Measurements from ENCODE around the gene FADS3.

Gene FADS3

DNA sequence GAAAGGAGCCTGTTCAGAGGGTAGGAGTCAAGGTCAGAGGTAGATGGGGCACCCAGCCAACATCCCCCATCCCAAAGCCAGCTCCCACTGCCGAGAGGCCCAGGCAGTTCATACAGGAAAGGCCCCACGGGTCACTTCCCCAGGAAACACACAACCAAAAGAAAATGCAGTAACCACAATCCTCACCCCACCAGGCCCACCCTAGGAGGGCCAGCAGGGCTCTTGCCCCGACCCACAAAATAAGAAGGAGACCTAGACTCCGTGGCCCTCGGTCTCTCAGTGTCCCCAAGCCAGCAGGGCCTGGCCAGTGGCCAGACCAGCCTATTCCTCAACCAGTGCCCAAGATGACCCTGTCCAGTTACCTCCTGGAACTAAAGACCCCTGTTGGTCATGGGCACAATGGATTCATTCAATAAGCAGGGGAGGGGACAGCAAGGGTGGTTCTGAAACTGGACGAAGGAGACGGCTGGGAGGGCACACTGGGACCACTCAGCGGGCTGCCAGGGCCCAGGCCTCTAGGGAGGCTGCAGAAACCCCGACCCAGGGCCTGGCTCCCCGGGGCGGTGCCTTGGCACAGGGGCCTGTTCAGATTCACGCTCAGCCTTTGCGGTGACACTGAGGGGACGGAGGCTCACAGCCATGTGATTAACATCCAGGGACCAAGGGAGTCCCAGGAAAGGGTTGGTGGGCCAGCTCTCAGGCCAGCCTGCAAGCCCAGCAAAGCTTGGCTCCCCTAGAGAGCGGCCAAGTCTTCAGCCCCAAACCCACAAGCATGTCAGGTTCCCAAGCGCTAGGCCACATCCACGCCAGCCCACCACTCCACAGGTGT is 20.6 kb upstream of the FADS3 start:
- Histone ChIP-seq H3K36me3 (ENCODE audit: control insufficient read depth, insufficient read depth, low read length) (no peaks in the 10 kb centered on the region), H3K4me1 (ENCODE audit: control insufficient read depth, insufficient read depth, low read length) (no peaks in the 10 kb centered on the region), H3K4me3 (ENCODE audit: low read length) (no peak overlapping the region), H3K27ac (ENCODE audit: low read depth, low read length) (no peak overlapping the region), H3K9ac (ENCODE audit: low read length) (no peak overlapping the region), H3K27me3 (ENCODE audit: control insufficient read depth, insufficient read depth, low read length) (no peaks in the 10 kb centered on the region)

DNA sequence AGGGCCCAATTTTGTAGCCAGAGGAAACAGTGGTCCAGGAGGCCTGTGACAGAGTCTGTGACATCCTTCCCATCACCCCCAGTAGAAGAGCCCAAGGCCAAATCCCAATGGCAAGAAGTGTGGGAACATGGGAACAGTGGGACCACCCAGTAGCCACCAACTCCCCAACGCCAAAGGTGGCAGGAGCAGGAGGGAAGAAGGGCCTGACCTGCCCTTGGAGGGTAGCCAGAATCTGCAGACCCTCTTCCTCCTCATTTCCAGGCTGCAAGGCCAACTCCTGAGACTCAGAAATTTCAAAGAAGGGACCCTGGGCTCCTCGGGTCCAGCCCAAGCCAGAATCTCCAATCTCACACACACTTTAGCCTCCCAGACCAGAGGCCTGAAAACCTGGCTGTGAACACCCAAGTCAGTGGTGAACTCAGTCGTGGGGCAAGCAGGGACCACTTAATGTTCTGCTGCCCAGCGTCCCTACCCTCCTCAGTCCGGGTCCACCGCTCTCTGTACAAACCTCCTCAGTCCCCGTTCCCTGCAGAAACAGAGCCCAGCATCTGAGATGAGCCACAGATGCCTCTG is 19.9 kb upstream of the FADS3 start:
- Histone ChIP-seq H3K4me3 (ENCODE audit: low read length) (no peak overlapping the region), H3K9ac (ENCODE audit: low read length) (no peak overlapping the region), H3K36me3 (ENCODE audit: control insufficient read depth, insufficient read depth, low read length) (no peaks in the 10 kb centered on the region), H3K4me1 (ENCODE audit: control insufficient read depth, insufficient read depth, low read length) (no peaks in the 10 kb centered on the region), H3K27ac (ENCODE audit: low read depth, low read length) (no peak overlapping the region), H3K27me3 (ENCODE audit: control insufficient read depth, insufficient read depth, low read length) (no peaks in the 10 kb centered on the region)

DNA sequence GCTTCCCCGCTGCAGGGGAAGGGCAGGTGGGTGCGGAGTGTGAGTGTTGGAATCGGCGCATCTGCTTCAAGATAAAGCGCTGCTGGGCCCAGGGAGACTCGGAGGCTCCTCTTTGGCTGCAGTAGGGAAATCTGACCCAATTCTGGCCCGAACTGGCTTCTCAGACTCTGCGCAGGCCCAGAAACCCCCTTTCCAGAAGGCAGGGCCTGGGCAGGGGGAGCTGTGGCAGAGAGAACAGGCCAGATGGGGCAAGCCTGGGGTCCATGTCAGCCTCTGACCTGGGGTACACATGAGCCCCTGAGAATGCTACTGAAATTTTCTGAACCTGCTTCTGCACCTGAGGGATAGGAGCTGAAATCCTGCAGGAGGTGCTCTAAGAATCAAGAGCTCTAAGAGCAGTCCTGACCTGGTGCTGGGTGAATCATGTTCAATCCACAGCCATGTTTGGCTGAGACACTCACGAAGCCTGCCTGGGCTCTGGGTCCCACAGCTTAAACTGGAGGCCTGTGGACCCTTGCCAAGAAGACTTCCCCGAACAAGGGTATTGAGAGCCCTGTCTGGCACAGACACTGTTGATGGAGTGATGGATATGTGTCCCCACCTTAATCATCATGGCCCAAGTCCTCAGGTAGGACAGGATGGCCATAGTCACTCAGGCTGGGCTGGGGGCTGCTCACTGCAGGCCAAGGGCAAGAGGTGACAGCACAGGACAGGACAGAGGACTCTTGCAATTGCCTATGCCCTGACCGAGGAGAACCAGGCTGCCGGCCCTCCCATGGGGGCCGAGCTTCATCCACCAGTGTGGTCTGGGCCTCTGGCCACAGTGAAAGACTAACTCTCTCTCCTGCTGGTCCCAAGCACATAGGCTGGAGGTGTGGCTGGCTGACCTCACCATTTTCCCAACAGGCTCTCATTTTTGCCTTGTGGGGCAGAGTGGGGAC is 19.1 kb upstream of the FADS3 start:
- Histone ChIP-seq H3K9ac (ENCODE audit: low read length) (no peak overlapping the region), H3K27ac (ENCODE audit: low read depth, low read length) (no peak overlapping the region), H3K27me3 (ENCODE audit: control insufficient read depth, insufficient read depth, low read length) (no peaks in the 10 kb centered on the region), H3K36me3 (ENCODE audit: control insufficient read depth, insufficient read depth, low read length) (peaks cover 3% of the 10 kb centered on the region), H3K4me3 (ENCODE audit: low read length) (no peak overlapping the region), H3K4me1 (ENCODE audit: control insufficient read depth, insufficient read depth, low read length) (no peaks in the 10 kb centered on the region)

DNA sequence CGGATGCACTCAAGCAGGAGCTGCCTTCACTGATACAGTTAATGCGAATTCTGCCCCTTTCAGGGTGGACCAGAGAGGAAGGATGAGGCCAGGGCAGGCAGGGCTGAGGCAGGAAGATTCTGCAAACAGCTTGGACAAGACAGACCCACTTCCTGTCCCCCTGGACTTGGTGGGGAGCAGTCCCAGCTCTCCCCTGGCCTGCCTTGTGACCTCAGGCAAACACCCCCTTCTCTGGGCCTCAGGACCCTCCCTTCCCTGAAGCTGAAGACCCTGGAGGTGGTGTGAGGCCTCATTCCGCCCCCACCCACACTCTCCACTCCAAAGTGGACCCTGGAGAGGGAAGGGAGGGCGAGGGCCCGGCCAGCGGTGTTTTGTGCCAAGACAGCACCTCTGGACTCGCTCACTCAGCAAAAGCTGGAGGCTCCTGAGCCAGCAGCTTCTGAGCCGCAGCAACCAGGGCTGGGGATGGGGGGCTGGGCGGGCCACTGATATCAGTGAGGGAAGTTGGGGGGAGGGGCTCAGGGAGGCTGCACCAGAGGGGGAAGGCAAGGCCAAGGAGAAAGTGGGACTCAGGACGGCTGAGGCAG is 17.5 kb upstream of the FADS3 start:
- H3K9ac ChIP-seq (ENCODE audit: low read length): no peak overlapping the region
- no peaks in the 10 kb centered on the region for H3K27me3 ChIP-seq (ENCODE audit: control insufficient read depth, insufficient read depth, low read length)
- peaks cover 3% of the 10 kb centered on the region for H3K36me3 ChIP-seq (ENCODE audit: control insufficient read depth, insufficient read depth, low read length)
- no peak overlapping the region for H3K4me3 ChIP-seq (ENCODE audit: low read length)
- no peaks in the 10 kb centered on the region for H3K4me1 ChIP-seq (ENCODE audit: control insufficient read depth, insufficient read depth, low read length)
- no peak overlapping the region for H3K27ac ChIP-seq (ENCODE audit: low read depth, low read length)

DNA sequence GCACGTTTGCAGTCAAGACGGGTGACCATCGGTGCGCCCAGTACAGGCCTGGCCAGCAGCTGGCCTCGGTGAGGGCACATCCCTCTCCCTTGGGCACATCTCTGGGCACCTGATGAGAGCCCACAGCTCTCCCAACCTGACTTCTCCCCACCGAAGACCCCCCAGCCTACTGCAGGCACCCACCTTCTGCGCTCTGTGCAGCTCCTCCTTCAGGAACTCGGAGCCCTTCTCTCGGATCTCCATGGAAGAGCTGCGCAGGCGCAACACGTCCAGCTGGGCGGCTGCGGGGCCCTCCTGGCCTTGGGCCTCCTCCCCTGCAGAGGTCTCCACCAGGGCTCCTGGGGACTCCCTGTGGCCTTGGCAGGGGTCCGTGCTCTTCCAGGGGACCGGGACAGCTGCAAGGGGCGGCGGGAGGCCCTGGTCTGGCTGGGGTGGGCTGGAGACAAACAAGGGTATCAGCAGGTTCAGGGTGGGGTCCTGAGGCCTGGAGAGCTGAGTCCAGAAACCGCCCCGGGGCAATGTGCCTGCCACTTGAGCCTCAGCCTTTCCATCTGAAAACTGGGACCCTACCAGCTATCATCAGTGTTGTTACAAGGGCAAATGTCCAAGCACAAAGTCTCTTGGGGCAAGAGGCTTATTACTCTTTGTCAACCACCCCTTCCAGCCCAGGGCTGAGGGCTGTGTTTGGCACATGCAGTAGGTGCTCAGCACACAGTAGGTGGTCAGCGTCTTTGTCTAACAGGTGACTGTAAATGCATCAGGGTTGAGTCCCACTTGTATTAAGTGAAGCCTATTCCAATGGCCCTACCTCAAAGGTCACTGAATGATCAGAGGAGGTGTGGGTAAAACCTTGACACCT is 16.8 kb upstream of the FADS3 start:
- Histone ChIP-seq H3K27ac (ENCODE audit: low read depth, low read length) (no peak overlapping the region), H3K36me3 (ENCODE audit: control insufficient read depth, insufficient read depth, low read length) (peaks cover 3% of the 10 kb centered on the region), H3K27me3 (ENCODE audit: control insufficient read depth, insufficient read depth, low read length) (no peaks in the 10 kb centered on the region), H3K9ac (ENCODE audit: low read length) (no peak overlapping the region), H3K4me3 (ENCODE audit: low read length) (no peak overlapping the region), H3K4me1 (ENCODE audit: control insufficient read depth, insufficient read depth, low read length) (no peaks in the 10 kb centered on the region)

DNA sequence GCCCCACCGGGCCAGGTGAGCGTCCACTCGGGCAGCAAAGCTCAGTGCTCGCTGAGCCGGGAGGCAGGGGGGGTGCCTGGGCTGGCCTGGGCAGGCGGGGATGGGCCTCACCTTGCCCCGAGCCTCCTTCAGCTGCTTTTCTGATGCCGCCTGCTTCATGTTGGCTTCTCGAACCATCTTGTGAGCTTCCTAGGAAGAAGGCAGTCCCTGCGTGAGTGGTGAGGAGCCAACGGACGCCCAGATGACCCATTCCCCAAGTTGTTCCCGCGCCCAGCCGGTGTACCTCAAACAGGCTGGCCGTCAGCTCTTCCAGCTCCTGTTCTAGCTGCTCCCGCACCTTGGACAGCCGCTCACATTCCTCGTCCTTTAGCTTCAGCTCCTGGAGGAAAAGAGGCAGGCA is 15.9 kb upstream of the FADS3 start:
- no peaks in the 10 kb centered on the region for H3K4me1 ChIP-seq (ENCODE audit: control insufficient read depth, insufficient read depth, low read length)
- H3K9ac ChIP-seq (ENCODE audit: low read length): no peak overlapping the region
- H3K27ac ChIP-seq (ENCODE audit: low read depth, low read length): no peak overlapping the region
- no peaks in the 10 kb centered on the region for H3K27me3 ChIP-seq (ENCODE audit: control insufficient read depth, insufficient read depth, low read length)
- H3K36me3 ChIP-seq (ENCODE audit: control insufficient read depth, insufficient read depth, low read length): peaks cover 3% of the 10 kb centered on the region
- H3K4me3 ChIP-seq (ENCODE audit: low read length): no peak overlapping the region

DNA sequence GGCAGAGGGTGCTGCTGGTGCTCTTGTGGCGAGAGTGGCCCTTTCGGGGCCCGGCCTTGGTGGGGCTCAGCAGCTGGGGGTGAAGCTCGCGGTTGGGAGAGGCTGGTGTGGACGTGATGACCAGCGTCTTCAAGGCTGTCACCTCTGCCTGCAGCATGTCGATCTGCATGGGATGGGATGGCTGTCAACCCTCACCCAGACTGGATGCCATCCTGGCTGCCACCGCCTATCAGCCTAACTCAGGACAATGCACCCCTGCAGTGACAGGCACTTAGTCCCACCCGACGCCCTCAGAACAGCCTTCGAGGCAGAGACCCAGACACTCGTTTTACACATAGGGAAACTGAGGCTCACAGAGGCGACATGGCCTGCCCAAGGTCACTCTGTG is 15.2 kb upstream of the FADS3 start:
- Histone ChIP-seq H3K4me3 (ENCODE audit: low read length) (no peak overlapping the region), H3K27ac (ENCODE audit: low read depth, low read length) (no peak overlapping the region), H3K9ac (ENCODE audit: low read length) (no peak overlapping the region), H3K27me3 (ENCODE audit: control insufficient read depth, insufficient read depth, low read length) (no peaks in the 10 kb centered on the region), H3K36me3 (ENCODE audit: control insufficient read depth, insufficient read depth, low read length) (peaks cover 3% of the 10 kb centered on the region), H3K4me1 (ENCODE audit: control insufficient read depth, insufficient read depth, low read length) (no peaks in the 10 kb centered on the region)

DNA sequence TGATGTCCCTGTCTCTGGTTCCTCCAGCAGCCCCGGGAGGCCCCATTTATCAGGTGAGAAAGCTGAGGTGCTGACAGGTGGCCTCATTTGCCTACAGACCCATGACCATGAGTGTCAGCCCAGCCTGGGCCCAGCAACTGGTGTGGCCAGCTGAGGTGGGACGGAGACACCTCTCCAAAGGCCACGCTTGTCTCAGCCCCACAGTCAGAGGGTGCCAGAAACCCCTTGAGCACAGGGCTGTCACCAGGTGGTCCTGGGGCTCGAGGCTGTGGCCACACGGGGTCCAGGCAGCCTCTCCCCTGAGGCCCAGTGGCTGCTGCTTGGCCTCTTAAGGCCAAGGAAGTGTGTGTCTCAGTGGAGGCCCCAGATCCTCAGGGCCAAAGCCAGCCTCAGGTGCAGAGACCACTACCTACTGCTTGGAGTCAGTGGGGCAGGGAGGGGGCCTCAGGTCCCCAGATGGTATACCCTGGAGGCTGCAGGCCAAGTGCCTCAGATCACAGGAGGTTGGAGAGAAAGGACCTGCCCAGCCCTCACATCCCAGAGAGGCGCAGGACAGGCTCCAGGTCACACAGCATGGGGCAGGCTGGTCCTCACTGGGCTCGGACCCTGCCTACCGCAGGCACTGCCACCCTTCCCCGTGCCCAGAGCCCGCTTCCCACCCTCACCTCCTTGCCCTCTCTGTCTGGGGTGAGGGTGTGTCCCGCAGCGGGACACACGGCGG is 14.6 kb upstream of the FADS3 start:
- Histone ChIP-seq H3K9ac (ENCODE audit: low read length) (no peak overlapping the region), H3K4me3 (ENCODE audit: low read length) (no peak overlapping the region), H3K36me3 (ENCODE audit: control insufficient read depth, insufficient read depth, low read length) (peaks cover 3% of the 10 kb centered on the region), H3K4me1 (ENCODE audit: control insufficient read depth, insufficient read depth, low read length) (no peaks in the 10 kb centered on the region), H3K27ac (ENCODE audit: low read depth, low read length) (no peak overlapping the region), H3K27me3 (ENCODE audit: control insufficient read depth, insufficient read depth, low read length) (no peaks in the 10 kb centered on the region)

DNA sequence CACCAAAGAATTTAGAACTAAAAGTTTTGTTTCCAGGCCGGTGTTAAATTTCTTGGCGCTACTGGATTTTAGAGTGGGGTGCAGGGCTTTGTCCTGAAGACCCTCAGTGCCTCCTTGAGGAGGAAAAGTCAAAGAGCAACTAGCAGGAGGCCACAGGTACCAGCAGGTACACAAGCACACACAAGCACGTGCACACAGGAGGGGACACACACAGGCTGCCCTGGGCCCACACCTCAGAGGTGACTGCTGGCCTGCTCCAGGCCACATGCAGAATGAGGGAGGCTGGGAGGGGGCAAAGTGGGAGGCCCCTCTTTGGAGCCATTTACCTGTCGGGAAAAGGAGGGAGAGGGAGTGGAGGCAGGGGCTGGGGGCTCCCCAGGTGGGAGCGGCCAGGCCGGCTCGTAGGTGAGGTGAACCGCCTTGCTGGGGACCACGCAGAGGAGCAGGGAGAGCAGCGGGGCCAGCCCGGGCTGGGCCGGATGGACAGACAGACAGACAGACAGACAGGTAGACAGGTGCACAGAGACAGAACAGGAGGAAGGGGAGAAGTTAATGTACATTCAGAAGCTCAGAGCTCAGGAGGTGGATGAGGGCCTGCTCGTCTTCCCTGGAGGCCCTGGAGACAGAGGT is 13.8 kb upstream of the FADS3 start:
- Histone ChIP-seq H3K4me3 (ENCODE audit: low read length) (no peak overlapping the region), H3K27me3 (ENCODE audit: control insufficient read depth, insufficient read depth, low read length) (no peaks in the 10 kb centered on the region), H3K36me3 (ENCODE audit: control insufficient read depth, insufficient read depth, low read length) (peaks cover 3% of the 10 kb centered on the region), H3K27ac (ENCODE audit: low read depth, low read length) (no peak overlapping the region), H3K4me1 (ENCODE audit: control insufficient read depth, insufficient read depth, low read length) (no peaks in the 10 kb centered on the region), H3K9ac (ENCODE audit: low read length) (no peak overlapping the region)

DNA sequence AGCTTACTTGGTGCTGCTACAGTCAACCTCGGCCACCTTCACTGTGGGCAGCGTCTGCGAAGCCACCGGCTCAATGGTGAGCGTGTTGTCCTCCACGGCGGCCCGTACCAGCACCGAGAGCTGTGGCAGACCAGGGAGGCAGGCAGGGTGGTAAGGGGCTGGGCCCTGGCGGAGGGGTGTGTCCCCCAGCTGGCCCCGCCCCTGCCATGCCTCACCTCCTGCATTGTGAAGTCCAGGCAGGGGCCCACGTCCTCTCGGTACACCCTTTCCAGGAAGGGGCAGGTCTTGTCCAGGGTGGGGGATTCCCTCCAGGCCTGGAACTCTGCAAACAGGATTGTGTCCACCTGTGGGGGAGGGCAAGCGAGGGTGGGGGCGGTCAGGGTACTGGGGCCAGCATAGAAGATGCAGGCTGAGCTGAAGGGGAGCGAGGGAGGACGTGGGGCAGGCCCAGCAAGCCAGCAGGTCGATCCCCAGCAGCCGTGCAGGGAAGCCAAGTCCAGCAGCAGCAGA is 13.2 kb upstream of the FADS3 start:
- H3K4me3 ChIP-seq (ENCODE audit: low read length): no peak overlapping the region
- H3K27me3 ChIP-seq (ENCODE audit: control insufficient read depth, insufficient read depth, low read length): no peaks in the 10 kb centered on the region
- no peak overlapping the region for H3K27ac ChIP-seq (ENCODE audit: low read depth, low read length)
- no peak overlapping the region for H3K9ac ChIP-seq (ENCODE audit: low read length)
- H3K36me3 ChIP-seq (ENCODE audit: control insufficient read depth, insufficient read depth, low read length): peaks cover 3% of the 10 kb centered on the region
- no peaks in the 10 kb centered on the region for H3K4me1 ChIP-seq (ENCODE audit: control insufficient read depth, insufficient read depth, low read length)

DNA sequence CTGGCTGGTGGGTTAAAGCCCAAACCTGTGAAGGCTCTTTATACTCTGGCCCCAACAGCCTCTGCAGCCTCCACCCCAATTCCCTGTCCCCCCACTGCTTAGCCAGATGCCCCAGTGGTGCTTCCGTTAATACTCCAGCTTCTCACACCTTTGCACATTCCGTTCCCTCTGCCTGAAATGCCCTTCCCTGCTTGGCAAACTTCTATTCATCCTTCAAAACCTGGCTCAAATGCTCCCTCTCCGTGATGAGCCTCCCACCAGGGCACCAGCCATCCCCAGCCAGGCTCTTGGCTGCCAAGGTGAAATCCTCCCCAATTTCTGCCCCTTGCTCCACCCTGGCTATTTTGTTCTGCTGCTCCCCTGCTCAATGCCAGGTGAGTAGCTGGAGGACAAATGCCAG is 12.5 kb upstream of the FADS3 start:
- H3K27me3 ChIP-seq (ENCODE audit: control insufficient read depth, insufficient read depth, low read length): no peaks in the 10 kb centered on the region
- H3K9ac ChIP-seq (ENCODE audit: low read length): no peak overlapping the region
- peaks cover 3% of the 10 kb centered on the region for H3K36me3 ChIP-seq (ENCODE audit: control insufficient read depth, insufficient read depth, low read length)
- no peak overlapping the region for H3K27ac ChIP-seq (ENCODE audit: low read depth, low read length)
- H3K4me1 ChIP-seq (ENCODE audit: control insufficient read depth, insufficient read depth, low read length): no peaks in the 10 kb centered on the region
- H3K4me3 ChIP-seq (ENCODE audit: low read length): no peak overlapping the region
